NCI-H748 treated with DMSO at 0.1 percent for 48 hours (cell line): ENCODE measurements around the gene DOK5.

Experiments used
- DNase-seq: peaks from one replicate; lab custom pipeline; 2025; lab: John Stamatoyannopoulos, UW

DOK5 gene

DNA sequence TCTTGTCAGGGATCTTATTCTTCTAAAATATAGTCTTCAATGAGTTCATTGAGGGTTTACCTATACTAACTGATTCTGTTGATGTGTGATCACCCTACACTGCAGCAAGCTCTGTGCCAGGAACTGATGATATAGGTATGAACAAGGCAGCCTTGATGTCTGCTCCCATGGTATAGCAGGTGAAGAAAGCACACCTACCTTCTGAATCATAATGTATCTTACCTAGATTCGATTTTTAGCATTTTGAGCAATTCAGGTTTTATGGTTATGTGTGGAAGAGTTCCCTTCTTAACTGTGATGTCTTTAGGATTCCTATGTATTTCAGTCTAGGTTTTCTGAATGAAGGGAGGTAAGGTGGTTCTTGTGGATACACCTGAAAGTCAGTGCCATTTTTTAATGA, 223.0 kb downstream of the DOK5 start:
- DNase-seq: no peak
